AG20443 (cell line): ENCODE data around the gene SRRD.
"Not testable (repeated sequence)": the region's sequence is repeated elsewhere in the genome, so short reads cannot be mapped to it uniquely, and the experiment has no call there.

Source experiments
- DNase-seq: peaks from one replicate; pipeline ENCODE4 v3.0.0; 2012; ENCODE audit warnings: low spot score, mixed read lengths

The SRRD gene

DNA sequence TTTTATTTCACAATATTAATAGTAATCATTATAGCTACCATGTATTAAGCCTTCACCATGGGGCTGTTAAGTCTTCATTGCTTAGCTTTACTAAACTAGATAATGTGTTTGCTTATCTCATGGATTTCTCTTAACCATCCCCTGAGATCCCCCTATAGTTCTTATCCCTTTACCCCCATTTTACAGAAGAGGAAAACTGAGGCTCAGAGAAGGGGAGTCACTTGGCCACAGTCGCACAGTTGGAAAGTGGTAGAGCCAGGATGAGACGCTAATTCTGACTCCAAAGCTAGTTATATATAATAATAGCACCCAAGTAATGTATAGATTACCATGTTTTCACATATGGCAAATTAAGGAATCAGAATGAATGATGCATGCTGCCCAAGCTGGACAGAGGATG lies 38.3 kb downstream of the SRRD start:
- DNase-seq: no peak

DNA sequence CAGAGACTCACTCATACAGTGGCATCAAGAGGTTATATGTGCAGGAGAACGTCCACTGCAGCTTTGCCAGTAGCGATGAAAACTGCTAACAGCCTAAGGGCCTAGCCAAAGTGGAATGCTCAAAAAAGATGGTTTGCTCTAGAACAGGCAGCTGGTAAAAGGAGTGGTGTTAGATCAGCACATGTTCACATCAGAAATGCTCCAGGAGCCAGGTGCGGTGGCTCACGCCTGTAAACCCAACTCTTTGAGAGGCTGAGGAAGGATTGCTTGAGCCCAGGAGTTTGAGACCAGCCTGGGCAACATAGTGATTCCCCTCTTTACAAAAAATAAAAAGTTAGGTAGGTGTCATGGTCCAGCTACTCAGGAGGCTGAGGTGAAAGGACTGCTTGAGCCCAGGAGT lies 38.9 kb downstream of the SRRD start:
- DNase-seq: no peak

DNA sequence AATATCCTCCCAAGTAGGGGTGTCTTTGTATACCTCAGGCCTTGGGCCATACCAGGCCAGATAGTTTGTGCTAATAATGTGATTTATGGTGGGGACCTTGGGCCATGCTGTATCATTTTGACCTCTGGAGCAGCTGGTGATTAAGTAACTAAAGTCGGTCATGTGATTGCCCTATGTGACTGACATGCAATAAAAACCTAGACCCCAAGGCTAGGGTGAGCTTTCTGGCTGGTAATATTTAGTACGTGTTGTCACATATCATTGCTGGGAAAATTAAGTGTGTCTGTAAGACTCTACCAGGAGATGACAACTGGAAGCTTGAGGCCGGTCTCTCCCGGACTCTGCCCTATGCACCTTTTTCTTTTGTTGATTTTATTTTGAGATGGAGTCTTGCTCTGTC lies 41.2 kb downstream of the SRRD start:
- DNase-seq: no peak

DNA sequence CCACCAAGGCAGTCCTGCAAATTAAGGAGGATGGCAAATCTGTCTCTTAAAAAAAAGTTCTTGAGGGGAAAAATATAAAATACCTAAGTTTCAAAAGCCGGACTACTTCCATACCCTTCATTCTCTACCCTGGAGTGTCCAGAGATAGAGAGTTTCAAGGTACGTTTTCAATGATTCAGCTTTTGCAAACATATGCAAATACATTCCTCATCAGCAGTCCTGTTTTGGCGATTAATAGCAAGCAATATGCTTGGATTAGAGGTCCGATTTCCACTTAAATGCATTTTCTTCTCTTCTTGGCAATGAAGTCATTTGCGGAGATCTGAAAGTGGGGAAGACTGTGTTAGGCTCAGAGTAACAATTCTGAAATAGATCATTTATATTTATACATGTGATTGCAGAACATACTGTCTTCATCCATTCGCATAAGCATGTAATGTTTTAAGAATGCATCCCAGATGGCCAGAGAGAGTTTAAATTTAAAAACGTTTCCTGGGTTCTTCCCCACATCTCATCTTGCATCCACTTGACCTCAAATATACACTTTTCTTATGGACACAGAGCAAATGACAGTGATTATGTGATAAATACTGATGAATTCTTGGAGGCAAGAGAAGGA lies 42.4 kb downstream of the SRRD start:
- no peak for DNase-seq

DNA sequence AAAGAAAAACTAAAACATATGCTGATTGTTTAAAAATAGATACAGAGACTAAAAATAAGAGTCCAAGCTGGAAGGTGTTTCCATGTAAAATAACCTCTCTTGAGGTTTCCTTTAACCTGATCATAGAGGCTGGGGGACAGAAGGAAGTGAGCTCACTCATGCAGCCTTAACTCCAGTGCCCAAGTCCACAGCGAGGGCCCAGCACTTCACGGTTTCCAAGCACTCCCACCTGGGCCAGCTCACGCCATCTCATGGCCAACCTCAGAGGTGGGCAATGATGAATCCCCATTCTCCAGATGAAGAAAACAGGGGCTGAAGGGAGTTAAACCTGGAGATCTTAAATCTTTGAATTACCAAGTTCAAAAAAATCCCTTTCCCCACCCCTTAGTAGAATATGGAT lies 43.5 kb downstream of the SRRD start:
- no peak for DNase-seq

DNA sequence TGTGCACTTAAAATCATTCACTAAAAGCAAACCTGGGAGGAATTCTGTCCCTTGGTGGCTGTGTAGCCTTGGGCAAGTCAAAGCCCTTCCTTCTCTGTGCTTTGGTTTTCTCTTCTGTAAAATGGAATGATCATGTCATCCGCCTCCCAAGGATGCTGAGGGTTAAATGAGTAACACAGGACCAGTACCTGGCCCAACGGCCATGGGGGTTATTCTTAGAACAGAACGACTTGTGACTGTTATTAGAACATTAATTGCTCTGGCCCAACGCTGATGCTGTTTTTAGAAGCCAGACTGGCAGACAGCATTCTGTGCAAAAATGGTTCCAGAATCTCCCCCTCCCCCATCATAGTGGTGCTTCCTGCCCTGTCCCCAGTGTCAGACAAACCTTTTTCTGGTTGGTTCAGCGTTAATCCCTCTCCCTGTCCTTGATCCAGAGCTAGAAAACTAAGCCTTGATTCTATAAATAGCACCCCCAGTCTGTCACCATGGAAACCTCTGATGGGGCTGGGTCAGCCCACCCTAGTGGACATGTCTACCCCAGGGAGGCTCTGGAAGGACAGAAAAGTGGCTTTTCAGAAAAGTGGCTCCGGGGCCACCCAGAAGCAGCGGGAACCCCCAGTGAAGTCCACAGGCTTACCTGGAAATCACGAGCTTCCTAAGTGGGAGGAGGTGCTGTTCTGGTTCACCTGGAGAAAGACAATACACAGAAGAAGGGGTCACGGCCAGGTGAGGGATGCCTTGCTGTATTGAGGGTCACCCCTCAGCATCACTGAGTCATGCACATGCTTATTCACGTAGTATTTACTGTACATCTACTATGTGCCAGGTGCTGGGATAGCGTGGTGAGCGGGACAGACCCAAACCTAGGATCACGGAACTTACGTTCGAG lies 44.1 kb downstream of the SRRD start:
- DNase-seq: no peak

DNA sequence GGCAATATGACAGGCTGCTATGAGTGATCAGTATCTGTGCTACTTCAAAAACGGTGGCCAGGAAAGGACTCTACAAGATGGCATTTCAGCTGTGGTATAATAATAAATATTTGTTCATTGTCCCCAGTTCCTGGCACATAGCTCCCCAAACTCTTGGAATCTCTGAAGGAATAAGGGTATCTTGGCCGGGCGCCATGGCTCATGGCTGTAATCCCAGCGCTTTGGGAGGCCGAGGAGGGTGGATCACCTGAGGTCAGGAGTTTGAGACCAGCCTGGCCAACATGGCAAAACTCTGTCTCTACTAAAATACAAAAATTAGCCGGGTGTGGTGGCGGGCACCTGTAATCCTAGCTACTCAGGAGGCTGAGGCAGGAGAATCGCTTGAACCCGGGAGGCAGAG lies 44.8 kb downstream of the SRRD start:
- DNase-seq: not testable (repeated sequence)

DNA sequence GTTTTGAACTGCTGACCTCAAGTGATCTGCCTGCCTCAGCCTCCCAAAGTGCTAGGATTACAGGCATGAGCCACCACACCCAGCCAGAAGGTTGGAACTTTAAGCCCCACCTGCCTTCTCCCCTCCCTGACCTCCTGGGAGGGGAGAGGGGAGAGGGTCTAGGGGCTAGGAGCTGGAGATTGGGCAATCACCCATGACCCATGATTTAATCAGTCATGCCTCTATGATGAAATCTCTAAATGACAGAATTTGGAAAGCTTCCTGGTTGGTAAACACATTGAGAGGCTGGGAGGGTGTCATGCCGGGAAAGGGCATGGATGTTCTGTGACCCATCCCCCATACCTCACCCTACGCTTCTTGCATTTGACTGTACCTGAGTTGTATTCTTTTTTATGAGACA lies 45.7 kb downstream of the SRRD start:
- DNase-seq: peak; percentile 38

DNA sequence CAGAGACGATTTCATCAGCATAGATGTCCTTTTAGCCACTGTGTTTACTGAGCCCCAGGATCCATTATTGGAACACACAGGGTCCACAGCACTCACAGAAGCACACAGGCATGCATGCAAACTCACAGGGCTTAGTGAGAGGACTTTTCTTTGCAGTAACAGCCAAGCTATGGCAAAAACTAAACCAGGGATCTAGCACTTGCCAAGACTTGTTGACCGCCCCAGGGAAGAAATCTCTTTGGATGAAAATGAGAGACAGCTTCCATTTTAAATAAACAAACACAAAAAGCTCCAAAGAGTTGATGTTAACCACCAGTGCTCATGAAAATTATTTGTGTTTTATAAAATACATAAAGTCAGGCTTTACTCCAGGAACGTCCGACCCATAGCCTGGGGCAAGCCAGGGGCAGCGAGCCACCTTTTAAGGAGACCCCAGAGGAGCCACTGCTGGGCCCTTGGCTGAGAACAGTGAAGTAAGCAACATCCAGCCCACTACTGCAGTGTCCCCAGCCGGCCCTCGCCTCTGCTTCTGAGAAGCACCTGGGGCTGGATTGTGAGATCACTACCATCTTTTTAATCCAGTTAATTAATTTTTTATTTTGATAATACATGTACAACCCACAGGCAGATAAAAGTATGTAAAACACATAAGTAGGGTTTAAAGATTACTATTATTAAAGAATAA lies 50.6 kb downstream of the SRRD start:
- no peak for DNase-seq

DNA sequence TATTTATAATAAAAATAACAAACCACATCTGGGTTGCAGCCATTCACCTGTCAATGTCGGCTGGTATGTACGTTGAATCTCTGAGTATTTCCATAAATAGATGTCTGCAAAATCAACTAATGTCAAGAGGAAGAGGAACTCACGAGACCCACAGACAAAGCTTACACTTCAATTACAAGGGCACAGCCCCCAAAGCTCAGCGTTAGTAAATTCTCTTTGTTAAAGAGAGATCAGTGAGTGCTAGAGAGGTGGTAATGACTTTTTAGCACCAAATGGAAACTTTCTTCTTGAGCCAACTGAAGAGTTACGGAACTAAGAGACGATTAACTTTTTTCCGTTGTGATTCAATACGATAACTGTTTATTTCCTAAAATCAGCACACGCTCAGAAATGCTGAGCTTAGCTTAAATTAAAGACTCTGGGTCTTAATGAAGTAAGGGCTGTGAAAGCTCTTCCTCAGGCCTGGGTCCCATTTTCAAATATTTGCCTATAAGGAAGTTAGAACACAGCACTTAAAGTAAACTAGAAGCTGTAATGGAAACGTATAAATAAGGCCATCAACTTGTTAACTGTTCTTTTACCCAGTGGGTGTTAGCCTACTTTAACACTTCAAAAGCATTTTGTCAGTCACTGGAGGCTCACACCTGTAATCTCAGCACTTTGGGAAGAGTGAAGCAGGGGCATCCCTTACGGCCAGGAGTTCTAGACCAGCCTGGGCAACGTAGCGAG lies 51.4 kb downstream of the SRRD start:
- no peak for DNase-seq

DNA sequence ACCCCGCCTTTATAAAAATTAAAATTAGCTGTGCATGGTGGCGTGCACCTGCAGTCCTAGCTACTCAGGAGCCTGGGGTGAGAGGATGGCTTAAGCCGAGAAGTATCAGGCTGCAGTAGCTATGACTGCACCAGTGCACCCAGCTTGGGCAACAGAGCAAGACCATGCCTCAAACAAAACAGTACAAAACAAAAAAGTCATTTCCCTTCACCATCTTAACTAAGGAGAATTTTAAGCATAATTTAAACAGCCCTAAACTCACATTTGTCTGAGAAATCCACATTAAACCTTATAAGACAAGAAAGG lies 51.9 kb downstream of the SRRD start:
- DNase-seq: no peak

DNA sequence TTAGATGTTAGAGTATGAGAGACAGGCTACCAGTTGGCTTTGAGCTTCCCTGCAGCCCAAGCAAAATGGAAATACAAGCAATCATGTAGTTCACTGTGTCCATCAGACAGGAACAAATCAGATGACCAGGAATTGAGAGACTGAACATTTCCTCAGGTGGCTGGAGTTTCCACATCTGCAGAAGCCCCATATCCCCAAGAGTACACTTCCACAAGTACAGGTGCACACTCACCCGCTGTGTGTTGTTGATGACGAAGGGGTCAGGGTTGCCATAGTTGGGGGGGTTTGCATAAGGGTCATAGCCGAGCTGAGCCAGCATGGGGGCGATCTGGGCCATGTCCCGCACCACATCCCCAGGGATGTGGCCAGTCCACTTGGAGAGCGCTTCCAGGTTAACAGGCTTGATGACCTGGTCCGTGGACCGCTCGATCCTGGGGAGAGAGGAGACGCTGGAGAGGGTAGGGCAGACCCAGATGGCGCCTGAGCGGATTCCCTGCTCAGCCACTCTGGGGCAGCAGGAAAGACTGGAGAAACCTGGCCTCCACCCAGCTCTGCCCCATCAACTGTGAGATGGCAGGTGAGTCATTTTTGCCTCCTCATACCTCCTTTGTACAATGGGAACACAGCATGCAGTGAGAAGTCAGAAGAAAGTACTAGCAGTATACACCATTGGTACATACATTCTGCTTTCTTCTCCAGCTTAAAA lies 52.5 kb downstream of the SRRD start:
- DNase-seq: no peak

DNA sequence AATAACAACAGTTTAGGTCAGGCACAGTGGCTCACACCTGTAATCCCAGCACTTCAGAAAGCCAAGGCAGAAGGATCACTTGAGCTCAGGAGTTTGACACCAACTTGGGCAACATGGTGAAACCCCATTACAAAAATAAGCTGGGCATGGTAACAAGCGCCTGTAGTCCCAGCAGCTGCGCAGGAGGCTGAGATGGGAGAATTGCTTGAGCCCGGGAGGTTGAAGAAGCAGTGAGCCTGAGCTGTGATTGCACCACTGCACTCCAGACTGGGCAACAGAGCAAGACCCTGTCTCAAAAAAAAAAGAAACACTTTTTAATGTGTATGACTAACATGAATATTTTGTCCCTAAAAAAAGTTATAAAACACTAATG lies 53.1 kb downstream of the SRRD start:
- no peak for DNase-seq

DNA sequence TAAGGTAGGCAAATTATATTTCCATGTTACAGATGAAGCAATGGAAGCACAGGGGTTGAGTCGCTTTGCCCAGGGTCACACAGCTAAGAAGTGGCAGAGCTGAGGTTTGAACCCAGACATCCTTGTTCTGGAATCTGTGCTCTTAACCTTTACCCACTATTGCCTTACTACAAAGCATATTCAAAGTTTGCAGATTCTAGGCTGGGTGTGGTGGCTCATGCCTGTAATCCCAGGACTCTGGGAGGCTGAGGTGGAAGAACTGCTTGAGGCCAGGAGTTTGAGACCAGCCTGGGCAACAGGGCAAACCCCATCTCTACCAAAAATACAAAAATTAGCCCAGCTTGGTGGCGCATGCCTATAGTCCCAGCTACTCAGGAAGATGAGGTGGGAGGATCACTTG lies 56.4 kb downstream of the SRRD start:
- no peak for DNase-seq

DNA sequence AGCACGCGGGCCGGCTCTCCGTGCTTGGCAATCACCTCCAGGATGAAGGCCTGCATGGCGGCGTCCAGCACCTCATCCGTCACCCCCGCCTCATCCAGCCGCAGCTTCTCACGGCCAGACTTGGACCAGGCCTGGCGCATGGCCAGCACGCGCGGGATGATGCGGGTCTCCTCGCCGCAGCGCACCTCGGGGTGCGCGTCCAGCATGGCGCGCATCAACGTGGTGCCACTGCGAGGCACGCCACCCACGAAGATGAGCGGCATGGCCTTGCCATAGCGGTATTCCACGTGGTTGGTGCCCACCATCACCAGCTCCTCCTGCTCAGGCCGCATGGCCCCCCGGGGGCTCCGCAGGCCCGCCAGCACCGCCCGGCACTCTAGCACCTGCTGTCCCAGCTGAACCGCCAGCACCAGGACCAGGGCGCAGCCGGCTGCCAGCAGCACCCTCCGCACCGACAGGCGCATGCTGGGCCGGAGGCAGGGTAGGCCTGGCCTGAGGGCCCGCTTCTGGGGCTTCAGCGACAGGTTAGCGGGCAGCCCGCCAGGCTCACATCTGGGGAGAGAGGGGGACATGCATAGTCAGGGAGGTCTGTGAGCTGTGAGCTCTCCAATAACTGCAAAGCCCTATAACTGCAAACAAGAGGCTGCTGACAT lies 57.6 kb downstream of the SRRD start:
- DNase-seq: no peak

DNA sequence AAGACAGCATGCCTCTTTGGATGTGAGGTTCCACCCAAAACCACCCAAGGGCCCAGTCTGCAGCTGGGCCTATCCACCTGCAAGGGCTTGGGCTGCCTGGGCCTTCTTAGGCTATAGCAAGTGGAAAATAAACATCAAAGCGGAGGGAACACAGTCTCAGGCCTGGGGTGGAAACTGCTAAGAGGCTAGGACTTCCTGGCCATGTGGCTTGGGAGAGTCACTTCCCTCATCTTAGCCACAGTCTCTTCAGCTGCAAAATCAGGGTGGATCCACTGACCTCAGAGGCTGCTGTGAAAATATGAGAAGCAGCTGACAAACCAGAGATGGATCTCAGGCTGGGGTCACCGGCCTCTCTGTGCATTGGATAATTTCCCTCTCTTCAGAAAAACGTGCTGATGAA lies 59.2 kb downstream of the SRRD start:
- peak; percentile 32 for DNase-seq
